Measurements from ENCODE around the gene ENDOG.

GRCh38 chr9:128829477-128830251 lies 11.4 kb downstream of the ENDOG start, which contains the start of gene SPOUT1:
- TF ChIP-seq POLR2A (IDR thresholded peaks at IDR 0.05; ENCODE audit: low read length) (peak; percentile 81), GATA1 (IDR thresholded peaks at IDR 0.05; ENCODE audit: low read depth, low read length) (no peak)

Measured in erythroblast (primary cell).